ENCODE data around the gene ERLIN1.

The ERLIN1 gene

DNA sequence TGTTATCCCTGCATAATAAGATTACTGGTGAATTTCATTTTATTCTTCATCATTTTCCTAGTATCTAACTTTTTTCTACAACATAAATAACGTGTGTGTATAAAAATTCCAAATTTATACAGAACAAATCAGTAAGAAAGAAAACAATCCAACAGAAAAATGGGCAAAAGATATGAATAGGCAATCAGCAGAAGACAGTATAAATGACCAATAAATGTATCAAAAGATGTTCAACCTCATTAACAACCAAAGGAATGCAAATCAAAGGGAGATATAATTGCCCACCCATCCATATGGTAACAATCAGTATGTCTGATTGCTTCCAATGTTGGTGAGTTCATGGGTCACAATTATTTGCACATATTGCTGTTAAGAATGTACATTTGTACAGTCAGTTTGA, 13.5 kb downstream of the ERLIN1 start:
- DNase-seq (ENCODE audit: low read depth) = no peak

DNA sequence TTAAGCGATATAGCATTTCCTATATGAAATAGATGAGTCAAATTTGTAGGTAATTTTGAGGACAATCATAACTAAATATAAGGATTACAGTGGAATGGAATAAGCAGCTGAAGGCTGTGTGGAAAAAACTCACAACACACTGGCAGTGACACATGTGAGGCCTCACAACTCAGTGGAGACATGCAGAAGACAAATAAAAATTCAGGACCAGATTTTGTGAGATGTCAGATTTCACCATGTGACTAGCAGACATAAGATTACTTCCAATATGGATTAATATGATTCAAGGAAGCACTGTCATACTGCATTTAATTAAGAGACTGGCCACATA, 17.6 kb downstream of the ERLIN1 start:
- DNase-seq (ENCODE audit: low read depth) = no peak

DNA sequence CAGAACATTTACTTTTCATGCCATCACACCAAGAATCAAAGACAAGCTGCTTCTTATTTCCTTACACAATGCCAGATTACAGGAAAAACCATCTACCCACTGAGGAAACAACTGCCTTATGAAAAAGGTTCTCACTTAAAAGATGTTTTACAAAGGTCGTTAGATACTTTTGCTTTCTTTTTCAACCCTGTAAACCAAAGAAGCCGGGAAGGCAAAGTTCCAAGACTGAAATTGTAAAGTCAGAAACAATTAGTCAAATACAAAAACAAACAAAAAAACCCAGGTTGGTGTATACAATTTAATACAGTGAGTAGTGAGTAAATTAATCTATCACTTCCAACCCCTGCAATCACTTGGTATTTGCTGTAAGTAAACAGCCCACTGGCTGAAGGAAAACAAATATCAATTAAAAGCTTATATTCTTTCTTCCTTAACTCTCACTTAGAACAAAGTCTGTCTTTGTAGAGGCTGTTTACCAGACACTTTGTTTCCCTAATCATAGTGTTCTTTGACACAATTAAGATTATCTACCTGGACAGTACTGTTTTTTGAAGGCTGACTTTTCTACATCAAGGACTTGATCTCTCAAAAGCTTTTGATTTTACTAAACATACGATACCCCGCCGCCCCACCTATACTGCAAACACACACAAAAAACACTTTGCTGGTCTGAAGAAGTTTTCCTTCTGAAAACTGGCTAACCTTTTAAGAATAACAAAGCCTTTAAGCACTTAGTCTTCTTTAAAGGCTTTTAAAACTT, 18.1 kb downstream of the ERLIN1 start:
- no peak for DNase-seq (ENCODE audit: low read depth)

GRCh38 chr10:100163704-100164621, 21.9 kb downstream of the ERLIN1 start:
- DNase-seq (ENCODE audit: low read depth) = no peak

DNA sequence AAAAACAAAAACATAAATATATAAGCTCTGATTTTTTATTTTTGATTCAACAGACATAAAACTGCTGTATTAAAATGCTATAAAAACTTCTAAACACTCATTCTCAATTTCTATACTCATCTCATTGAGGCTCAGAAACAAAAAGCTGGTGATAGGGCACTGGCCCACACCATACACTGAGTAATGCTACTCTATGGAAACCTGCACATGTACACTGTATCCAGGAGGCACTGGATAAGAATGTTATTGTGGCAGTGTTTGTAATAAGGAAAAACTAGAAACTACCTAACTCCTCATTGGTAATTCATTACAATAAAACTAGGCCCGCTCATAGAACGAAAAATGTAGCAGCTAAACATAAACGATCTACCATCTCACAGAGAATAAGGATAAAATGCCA, 23.1 kb downstream of the ERLIN1 start:
- DNase-seq (ENCODE audit: low read depth) = no peak

- no peak for DNase-seq (ENCODE audit: low read depth)
Measured at GRCh38 chr10:100158044-100158805, 27.6 kb downstream of the ERLIN1 start.

- no peak for DNase-seq (ENCODE audit: low read depth)
Measured at GRCh38 chr10:100157156-100157555, 28.7 kb downstream of the ERLIN1 start.

DNA sequence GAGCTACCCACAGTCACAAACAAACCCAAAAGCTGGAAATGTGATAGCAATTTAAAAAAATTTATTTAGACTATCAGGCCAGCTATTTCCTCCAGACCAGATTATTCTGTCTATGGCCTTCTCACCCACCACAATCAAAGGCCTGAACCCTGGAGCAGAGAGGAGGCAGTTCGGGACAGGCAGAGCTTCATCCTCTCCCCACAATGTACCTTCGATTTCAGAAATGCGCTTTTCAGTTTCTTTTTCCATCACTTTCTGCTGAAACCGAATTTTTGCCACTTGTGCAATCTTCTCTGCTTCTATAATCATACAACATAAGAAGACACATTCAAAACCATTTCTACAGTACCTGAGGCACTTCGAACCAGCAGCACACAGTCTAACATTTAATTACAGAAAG, 29.9 kb downstream of the ERLIN1 start:
- no peak for DNase-seq (ENCODE audit: low read depth)

GRCh38 chr10:100154666-100155065, 31.2 kb downstream of the ERLIN1 start:
- no peak for DNase-seq (ENCODE audit: low read depth)

GRCh38 chr10:100153239-100153825, 32.5 kb downstream of the ERLIN1 start:
- DNase-seq (ENCODE audit: low read depth) = no peak

DNA sequence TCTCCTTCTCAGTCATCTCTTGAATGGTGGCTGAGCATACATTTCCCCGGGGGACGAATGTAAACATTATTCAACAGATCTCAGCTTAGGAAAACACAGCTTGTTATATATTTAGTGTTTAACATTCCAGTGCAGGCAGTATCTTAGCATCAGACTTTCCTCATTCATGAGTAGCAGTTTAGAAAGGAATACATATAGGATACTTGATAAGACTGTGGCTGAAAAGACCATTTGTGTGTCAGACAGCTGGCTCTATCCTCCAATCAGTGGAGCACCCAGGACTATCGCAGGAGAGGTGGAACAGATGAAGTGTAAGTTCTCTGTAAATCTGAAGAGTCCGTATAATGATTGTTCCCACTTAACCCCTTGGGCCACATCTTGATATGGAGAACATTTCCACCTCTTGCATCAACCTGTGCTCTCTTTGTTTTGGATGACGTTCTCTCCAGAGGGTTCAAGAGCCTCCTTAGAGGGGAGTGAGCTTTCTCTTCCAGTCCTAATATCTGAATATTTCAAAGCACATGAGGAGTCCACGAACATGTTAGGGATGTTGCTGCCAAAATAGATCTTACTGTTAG, 34.0 kb downstream of the ERLIN1 start:
- DNase-seq (ENCODE audit: low read depth) = no peak

- no peak for DNase-seq (ENCODE audit: low read depth)
Measured at GRCh38 chr10:100148353-100149211, 37.2 kb downstream of the ERLIN1 start.

GRCh38 chr10:100146875-100147650, 38.8 kb downstream of the ERLIN1 start:
- no peak for DNase-seq (ENCODE audit: low read depth)

- DNase-seq (ENCODE audit: low read depth) = no peak
Measured at GRCh38 chr10:100146398-100146797, 39.4 kb downstream of the ERLIN1 start.

DNA sequence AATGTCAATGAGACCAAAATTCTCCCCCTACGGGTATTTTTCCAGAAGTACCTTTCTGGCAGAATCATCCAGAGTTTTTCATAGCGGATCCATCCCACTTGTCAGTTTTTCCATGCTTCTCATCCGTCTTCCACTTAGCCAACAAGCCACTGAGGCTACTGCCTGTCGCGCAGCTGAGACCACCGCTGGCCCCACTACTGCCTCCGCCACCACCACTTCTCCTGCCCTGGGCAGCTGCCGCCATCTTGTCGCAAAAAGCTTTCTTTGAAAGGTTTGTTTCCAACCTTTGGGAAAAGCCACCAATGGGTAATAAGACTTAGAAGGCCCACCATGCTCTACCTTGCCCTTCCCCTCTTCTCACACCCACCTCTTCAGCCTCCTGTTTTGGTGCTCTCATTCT, 42.1 kb downstream of the ERLIN1 start:
- DNase-seq (ENCODE audit: low read depth) = no peak

- no peak for DNase-seq (ENCODE audit: low read depth)
Measured at GRCh38 chr10:100141446-100142087, 44.3 kb downstream of the ERLIN1 start.

DNA sequence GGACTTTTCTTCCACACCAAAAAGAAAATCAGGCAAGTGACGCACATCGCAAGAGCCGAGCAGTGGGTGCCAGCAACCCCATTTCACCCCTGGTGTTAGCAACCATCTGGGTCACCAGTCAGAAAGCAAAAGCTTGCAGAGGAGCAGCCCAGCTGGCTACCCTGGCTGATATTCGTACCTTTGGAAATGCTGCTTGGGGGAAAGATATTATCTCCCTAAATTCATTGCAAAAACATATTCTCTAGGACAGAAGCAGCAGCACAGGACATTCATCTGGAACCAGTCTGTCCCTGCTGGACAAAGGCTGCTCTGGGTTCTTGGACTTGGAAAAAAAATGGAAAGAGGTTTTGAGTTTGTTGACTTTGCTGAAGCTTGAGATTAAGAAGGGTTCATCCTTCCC, 45.8 kb downstream of the ERLIN1 start:
- no peak for DNase-seq (ENCODE audit: low read depth)

GRCh38 chr10:100138921-100139496, 46.8 kb downstream of the ERLIN1 start:
- no peak for DNase-seq (ENCODE audit: low read depth)

DNA sequence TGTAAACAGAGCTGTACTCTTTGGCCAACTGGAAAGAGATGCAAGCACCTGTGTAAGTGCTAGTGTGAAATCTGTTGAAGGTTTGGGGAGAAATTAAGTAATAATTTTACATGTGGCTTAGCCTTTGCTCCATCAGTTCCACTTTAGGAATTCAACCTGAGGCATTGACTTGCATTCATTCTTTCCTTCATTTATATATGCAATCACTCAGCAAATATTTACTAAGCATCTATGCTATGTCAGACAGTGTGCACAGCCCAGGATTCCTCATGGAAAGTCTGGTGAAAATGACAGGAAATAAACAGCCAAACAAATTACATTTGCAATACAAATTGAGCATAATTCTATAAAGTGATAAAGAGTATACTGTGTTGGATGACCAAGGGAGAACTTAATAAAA, 50.3 kb downstream of the ERLIN1 start:
- DNase-seq (ENCODE audit: low read depth) = no peak

Data from GM04504 (cell line).